ENCODE data around the gene ZBTB42.

Gene ZBTB42

GRCh38 chr14:104795781-104796686 is 4.9 kb upstream of the ZBTB42 start:
- no peak for DNase-seq (ENCODE audit: low spot score)

- no peak for DNase-seq (ENCODE audit: low spot score)
Observed at GRCh38 chr14:104796687-104797081, 4.2 kb upstream of the ZBTB42 start.

- DNase-seq (ENCODE audit: low spot score) = peak; percentile 61
Observed at GRCh38 chr14:104797115-104798044, 3.5 kb upstream of the ZBTB42 start.

GRCh38 chr14:104798300-104799243 is 2.3 kb upstream of the ZBTB42 start:
- no peak for DNase-seq (ENCODE audit: low spot score)

- DNase-seq (ENCODE audit: low spot score) = peak; percentile 84
Observed at GRCh38 chr14:104799244-104800014, 1.5 kb upstream of the ZBTB42 start.

GRCh38 chr14:104800015-104800770 is 708 bp upstream of the ZBTB42 start:
- DNase-seq (ENCODE audit: low spot score) = peak; percentile 58

GRCh38 chr14:104801520-104802393 is 856 bp downstream of the ZBTB42 start:
- no peak for DNase-seq (ENCODE audit: low spot score)

GRCh38 chr14:104802394-104803184 is 1.7 kb downstream of the ZBTB42 start:
- DNase-seq (ENCODE audit: low spot score) = no peak

GRCh38 chr14:104803280-104803911 is 2.5 kb downstream of the ZBTB42 start:
- DNase-seq (ENCODE audit: low spot score) = no peak

GRCh38 chr14:104803912-104804410 is 3.1 kb downstream of the ZBTB42 start:
- no peak for DNase-seq (ENCODE audit: low spot score)

- DNase-seq (ENCODE audit: low spot score) = no peak
Observed at GRCh38 chr14:104804481-104805325, 3.8 kb downstream of the ZBTB42 start.

- DNase-seq (ENCODE audit: low spot score) = no peak
Observed at GRCh38 chr14:104805326-104805678, 4.4 kb downstream of the ZBTB42 start.

- no peak for DNase-seq (ENCODE audit: low spot score)
Observed at GRCh38 chr14:104805941-104806624, 5.2 kb downstream of the ZBTB42 start.

- no peak for DNase-seq (ENCODE audit: low spot score)
Observed at GRCh38 chr14:104806625-104807465, 5.9 kb downstream of the ZBTB42 start.

- DNase-seq (ENCODE audit: low spot score) = no peak
Observed at GRCh38 chr14:104808456-104808855, 7.6 kb downstream of the ZBTB42 start.
